Epidermal melanocyte (primary cell): ENCODE results near the gene CDKN2A.

Experiments
- DNase-seq: peaks from one replicate; pipeline ENCODE4 v3.0.0; 2011; ENCODE audit warnings: low spot score; ENCODE audit not compliant: insufficient read length

Gene CDKN2A

DNA sequence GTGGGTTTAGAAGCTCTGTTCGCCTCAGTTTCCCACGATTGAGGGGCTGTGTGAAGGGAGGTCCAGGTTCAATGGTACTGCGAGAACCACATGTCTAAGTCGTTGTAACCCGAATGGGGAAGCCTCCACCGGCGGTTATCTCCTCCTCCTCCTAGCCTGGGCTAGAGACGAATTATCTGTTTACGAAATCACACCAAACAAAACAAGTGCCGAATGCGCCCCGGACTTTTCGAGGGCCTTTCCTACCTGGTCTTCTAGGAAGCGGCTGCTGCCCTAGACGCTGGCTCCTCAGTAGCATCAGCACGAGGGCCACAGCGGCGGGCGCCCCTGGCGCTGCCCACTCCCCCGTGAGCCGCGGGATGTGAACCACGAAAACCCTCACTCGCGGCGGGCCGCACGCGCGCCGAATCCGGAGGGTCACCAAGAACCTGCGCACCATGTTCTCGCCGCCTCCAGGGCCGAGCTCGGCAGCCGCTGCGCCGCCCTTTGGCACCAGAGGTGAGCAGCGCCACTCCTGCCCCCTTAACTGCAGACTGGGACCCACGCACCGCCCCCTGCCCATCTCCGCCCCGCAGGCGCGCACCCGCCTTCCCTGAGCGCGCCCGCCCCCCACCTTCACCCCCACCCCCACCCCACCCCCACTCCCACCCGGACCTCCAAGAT lies at the start of gene CDKN2A:
CDKN2A (minus strand) TSS at position 500 of the 663 bp plus-strand sequence.
- DNase-seq, result no peak

GRCh38 chr9:22043928-22044327 lies 49.7 kb upstream of the CDKN2A start:
- DNase-seq, result no peak

DNA sequence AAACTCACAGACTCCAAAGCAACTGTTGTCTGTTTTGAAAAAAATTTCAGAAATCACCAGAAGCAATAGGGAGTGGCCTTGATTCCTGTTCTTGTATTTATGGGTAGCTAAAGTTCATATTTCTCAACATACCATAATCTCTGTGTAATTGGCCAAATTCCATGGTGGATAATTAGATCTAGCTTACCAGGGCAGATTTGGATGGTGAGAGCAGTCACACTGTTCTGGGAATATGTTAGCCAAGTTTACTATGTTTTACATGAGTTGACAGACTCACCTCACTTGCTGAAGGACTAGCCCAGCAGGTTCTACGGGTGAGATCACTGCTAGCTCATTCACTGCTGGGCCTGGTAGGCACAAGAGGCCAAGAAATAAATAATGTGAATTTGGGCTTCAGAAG lies 47.6 kb upstream of the CDKN2A start:
- DNase-seq, result no peak

DNA sequence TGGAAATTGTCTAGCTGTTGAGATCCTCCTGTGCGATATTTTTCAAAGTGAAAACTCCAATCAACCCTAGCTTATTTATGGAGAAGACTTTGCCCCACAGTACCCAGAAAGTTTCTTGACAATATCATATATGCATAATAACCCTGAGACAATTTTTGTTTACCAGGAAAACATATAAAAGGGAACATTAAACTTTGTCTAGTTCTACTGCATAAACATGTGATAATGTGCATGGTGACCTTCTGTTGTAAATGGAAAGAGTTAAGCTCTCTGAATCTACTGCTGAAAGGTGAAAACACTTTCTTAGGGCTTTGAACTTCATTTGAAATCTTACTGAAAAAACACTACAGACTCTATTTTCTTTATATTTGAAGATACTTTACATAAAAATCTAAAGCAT lies 47.2 kb upstream of the CDKN2A start:
- no peak for DNase-seq

DNA sequence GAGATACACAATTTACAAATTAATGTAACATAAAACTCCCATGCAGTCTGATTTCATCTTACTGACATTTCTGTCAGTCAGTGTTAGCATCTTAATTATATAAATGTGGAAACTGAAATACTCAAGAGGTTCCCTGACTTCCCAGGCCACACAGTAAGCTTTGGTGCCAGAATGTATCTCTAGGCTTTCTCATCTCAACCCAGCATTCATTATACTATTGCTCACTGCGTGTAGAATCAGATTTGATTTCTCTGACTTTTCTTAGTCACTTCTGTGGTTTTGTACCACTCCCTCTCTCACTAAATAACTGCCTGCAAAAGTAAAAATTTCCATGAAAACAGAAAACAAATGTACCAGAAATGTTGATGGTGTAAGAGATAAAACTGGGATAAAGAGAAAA lies 46.6 kb upstream of the CDKN2A start:
- no peak for DNase-seq

DNA sequence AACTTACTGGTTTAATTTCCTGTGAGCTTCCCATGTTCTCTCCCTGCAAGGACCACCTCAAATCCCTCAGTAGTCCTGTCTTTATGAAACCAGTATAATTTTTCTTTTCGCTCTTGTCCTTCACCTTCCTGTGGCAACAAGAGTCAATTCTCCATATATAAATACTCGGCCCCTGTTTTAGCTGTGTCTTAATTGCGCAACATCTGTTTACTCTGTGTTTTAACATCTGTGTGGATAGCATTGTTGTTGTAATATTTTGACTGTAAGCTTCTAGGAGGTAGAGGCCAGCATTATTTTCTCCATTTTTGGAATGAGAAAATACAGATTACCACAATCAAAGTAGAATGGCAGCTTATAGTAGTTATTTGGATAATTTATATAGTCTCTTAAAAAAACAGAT lies 45.1 kb upstream of the CDKN2A start:
- DNase-seq, result no peak

- no peak for DNase-seq
Measured at GRCh38 chr9:22037954-22038690, 43.9 kb upstream of the CDKN2A start.

DNA sequence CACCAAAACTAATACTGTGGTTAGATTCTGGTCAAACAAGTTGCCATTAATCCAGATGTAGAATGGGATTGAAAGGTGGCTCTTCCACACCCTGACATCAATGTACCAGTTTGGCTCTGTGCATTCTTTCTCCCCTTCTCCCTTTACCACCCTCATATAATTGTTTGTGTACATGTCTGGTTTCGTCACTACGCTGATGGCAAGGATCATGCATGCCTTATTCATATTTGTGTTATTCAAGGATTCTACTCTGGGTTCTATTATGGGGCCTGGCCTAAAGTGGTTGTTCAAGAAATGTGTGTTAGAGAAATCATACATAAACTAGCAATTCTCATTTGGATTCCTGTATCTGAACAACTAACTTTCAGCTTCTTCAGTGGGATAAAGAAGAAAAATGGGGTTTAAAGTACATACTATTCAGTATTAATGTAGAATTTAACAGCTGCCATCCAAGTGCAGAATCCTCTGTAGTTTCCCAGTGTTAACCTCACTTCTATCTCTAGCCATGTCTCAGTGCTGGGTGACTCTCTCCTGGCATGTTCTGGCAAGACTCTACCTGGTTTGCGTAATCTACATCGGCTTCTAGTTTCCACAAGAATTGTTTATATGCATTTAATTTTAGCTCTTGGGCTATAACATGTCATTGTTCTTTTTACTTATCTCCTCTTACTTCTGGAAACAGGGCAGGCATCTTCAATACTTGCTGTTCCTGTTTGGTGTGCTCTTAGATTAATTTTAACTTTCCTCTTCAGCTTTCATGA lies 42.9 kb upstream of the CDKN2A start:
- no peak for DNase-seq

DNA sequence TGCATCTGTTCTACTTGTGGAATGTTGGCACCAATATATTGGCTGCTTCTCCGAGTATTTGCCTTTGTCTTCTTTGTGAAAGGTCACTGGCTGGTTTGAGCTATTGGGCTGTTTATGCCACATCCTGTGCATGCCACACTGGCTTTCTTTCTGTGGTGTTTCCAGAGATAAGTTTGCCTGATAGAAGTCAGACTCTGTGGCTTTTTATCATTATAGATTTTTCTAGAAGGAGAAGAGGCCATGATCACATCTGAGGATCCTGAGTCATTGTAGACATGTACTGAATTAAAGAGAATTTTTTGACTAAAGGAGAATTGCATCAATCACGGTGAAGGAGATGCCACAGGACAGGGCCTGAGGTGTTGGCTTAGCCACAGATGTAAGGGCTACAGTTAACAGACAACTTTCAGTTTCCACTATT lies 41.4 kb upstream of the CDKN2A start:
- DNase-seq, result no peak

DNA sequence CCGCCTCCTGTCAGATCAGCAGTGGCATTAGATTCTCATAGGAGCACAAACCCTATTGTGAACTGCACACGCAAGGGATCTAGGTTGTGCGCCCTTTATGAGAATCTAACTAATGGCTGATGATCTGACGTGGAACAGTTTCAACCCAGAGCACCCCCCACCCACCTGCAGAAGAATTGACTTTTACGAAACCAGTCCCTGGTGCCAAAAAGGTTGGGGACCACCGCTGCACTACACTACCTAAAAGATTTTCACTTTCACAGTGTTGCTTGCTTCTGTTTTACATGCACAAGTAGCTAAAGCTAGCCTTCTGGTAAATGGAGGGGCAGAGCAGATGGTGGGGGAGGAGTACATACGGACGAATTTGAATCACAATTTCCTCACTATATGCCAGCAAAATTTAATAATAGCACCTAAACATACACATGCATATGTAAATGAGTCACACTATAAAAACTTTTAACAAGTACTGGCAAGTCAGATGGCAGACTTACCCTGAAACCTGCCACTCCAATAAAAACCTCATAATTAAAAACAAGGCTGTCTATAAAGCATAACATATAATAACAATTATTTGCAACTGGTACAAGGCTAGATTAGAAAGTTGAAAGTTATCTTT lies 38.9 kb upstream of the CDKN2A start:
- no peak for DNase-seq

GRCh38 chr9:22031655-22032411 lies 37.6 kb upstream of the CDKN2A start:
- no peak for DNase-seq

GRCh38 chr9:22030101-22030598 lies 36.0 kb upstream of the CDKN2A start:
- no peak for DNase-seq

- DNase-seq, result no peak
Measured at GRCh38 chr9:22029231-22029630, 35.0 kb upstream of the CDKN2A start.

- no peak for DNase-seq
Measured at GRCh38 chr9:22028394-22028793, 34.2 kb upstream of the CDKN2A start.

DNA sequence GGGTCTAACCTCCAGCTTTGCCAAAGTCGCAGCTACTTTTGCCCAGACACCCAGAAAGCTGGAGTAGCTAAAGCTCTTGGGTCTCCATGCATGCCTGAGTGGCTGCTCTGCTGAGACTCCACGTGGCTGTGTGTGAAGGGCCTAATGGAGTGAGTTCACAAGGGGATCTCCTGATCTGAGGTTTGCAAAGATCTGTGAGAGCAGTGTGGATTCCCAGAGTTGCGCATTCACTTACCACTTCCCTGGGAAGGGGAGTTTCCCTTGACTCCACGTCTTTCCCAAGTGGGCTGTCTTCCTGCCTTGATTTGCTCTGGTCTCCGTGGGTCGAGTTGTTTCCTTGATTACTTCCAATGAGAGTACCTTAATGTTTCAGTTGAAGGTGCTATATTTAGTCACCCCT lies 32.5 kb upstream of the CDKN2A start:
- no peak for DNase-seq

- no peak for DNase-seq
Measured at GRCh38 chr9:22022396-22022795, 28.2 kb upstream of the CDKN2A start.

DNA sequence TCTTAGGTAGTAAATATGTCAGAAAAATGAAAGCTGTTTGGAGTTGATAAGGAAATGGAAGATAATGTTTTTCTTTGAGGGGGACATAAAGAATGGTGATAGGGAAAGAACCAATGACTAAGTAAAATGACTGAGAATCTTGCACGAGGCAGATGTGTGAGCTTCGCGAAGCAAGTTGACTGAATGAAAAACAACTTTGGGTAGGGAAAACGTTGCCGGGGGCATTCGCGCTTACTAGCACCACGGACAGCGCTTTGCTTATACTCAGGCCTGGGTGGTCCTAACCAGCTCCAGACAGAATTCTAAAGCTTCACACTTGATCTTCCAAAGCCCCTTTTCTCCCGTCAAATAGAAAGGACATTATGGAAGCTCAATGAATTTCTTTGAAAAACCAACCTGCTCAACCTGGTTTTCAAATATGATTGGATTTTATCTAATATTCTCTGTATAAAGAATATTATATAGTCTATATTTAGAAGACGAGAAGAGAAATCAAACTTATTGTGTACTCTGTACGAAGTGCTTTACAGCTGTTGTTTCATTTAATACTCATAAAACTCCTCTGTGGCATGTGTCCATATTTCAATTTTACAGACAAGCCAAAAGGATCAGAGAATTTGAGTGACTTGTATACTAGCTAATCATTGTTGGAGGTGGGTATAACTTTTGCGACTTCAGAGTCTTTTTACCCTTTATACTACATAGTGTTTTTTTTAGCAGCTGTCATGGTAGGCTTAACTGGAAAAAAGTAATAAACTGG lies 16.9 kb upstream of the CDKN2A start:
- no peak for DNase-seq

DNA sequence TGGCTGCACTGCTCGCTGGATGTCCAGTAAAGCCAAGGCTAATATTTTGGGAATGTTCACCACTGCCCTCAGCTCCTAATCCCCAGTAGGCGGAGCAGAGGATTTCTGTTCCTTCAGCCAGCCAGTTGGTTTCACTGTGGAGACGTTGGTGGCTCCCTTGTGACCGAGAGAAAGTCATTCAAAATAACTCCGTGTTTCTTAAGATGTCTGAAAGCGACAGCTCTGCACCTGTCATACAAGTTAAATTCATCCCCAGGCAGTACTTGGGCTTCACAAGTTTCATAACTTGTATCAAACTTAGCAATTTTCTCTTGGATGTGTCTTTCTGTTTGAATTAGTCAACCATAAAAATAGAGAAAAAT lies 15.3 kb upstream of the CDKN2A start:
- no peak for DNase-seq

GRCh38 chr9:22008717-22009505 lies 14.7 kb upstream of the CDKN2A start, which contains the start of gene CDKN2B:
CDKN2B (minus strand) TSS chr9:22009305; CDS start chr9:22008953, 352 bp downstream.
- DNase-seq, result peak; percentile 89

GRCh38 chr9:22008384-22008716 lies 14.2 kb upstream of the CDKN2A start:
- DNase-seq, result no peak
